ACC112 (cell line): ENCODE data around the gene MRPS25.

ENCODE experiments used
- H2AFZ ChIP-seq: fragments of 200-600 bp; sonication (generic); one replicate; pipeline ENCODE4 v1.6.0; 2017; ENCODE audit warnings: antibody characterized with exemption, low read length; ENCODE audit not compliant: unreplicated experiment
- H3K27ac ChIP-seq: fragments of 200-600 bp; sonication (generic); 2 replicates; pipeline ENCODE4 v1.5.1; 2014; ENCODE audit warnings: low read depth, mild to moderate bottlenecking, antibody characterized with exemption, low read length, moderate library complexity
- H3K27me3 ChIP-seq: fragments of 200-600 bp; sonication (generic); 2 replicates; pipeline ENCODE4 v1.6.1; 2014; ENCODE audit warnings: mild to moderate bottlenecking, antibody characterized with exemption, low read length, moderate library complexity, mixed read lengths; ENCODE audit not compliant: insufficient read depth
- H3K36me3 ChIP-seq: fragments of 200-600 bp; sonication (generic); 2 replicates; pipeline ENCODE4 v1.6.1; 2016; ENCODE audit warnings: mild to moderate bottlenecking, antibody characterized with exemption, low read length, moderate library complexity, mixed read lengths; ENCODE audit not compliant: insufficient read depth
- H3K4me1 ChIP-seq: fragments of 200-600 bp; sonication (generic); one replicate; pipeline ENCODE4 v1.6.1; 2016; ENCODE audit warnings: low read length, mixed read lengths; ENCODE audit not compliant: insufficient read depth, unreplicated experiment, control insufficient read depth
- H3K4me3 ChIP-seq: fragments of 200-600 bp; sonication (generic); 2 replicates; pipeline ENCODE4 v1.5.1; 2014; ENCODE audit warnings: mild to moderate bottlenecking, low read depth, low read length
- H3K79me2 ChIP-seq: fragments of 200-600 bp; sonication (generic); one replicate; pipeline ENCODE4 v1.6.0; 2016; ENCODE audit warnings: low read length; ENCODE audit not compliant: control insufficient read depth, unreplicated experiment, insufficient read depth

The MRPS25 gene

DNA sequence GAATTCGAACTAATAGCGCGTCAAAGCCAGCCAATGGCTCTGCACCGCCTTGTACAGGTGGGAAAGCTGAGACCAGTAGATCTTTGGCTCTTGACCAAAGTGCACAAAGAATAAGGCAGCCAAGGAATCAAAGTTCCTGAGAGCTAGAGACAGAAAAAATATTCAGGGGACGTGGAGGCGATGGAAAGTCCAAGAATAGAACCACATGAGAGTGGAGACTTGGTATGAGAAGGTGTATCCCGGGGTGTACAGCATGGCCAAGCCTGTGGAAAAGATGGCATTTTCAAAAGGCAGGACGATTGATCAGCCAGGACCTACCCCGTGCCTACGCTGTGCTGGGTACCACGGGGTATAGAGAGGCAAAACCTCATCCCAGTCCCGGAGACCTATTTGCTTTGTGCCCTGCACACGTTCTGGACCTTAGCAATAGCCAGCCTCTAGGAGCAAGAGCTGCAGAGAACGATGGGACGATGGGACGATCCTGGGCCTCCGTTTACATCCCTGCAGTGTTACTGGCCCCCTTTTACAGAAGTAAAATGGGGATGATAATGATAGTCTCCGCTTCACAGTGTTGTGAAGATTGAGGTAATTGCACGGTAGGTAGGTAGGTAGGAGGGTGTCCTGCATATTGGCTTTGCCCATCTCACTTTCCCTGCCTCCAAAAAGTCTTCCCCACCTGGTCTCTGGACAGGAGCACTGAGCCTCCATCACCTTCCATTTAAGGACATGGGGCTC is 34.4 kb upstream of the MRPS25 start:
- Histone ChIP-seq H3K27ac (peak overlapping the region; percentile 8; the same call in 1 of the 2 replicates), H3K4me1 (peaks cover 15% of the 10 kb centered on the region), H3K27me3 (no peaks in the 10 kb centered on the region), H3K36me3 (no peaks in the 10 kb centered on the region; the same call in 1 of the 2 replicates), H3K4me3 (peak overlapping the region; percentile 98), H2AFZ (peak overlapping the region; percentile 86), H3K79me2 (peaks cover 21% of the 10 kb centered on the region)

DNA sequence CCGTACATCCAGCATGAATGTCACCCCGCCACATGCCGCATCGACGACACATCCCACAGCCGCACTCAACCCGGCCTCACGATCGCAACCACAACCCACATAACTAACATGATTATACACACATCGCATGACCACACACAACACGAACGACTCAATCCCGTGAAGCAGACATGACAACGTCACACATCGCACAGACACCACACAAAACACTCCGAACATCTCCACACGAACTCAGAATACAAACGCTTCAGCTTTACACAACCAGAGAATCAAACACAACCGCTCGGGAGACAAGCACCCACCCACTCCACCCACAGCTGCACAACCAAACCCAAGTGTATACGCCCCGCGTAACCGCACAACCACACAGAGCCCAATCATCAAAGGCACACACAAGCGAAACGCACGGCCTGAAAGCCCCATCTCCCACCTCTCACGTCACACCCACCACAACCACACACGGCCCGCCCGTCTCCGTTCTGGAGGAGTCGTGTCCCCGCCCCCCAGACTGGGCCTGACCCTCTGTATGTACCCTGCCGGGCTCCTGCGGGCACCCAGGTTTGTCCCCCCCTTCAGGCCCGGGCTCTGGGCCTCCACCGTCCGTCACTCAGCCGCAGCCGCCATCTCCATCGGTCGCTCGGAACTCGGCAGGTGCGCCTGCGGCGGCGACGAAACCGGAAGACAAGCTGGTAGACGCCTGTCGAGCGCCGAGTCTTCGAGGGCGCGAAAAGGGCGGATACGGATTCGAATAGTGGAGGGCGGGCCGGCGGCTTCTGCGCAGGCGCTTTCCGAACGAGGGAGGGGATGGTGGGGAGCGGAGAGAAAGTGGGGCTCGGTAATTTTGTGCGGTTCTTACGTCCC is 33.6 kb upstream of the MRPS25 start, which contains the start of gene RBSN:
RBSN (minus strand) TSS at position 646 of the 861 bp plus-strand sequence. CDS start 3,028 bp downstream, outside the sequence.
- Histone ChIP-seq H3K79me2 (peaks cover 21% of the 10 kb centered on the region), H3K27me3 (no peaks in the 10 kb centered on the region), H3K27ac (peak within 1 kb of the TSS; percentile 33; the same call in 1 of the 2 replicates), H3K4me1 (peaks cover 15% of the 10 kb centered on the region), H2AFZ (peak within 1 kb of the TSS; percentile 94), H3K36me3 (no peaks in the 10 kb centered on the region; the same call in 1 of the 2 replicates), H3K4me3 (peak within 1 kb of the TSS; percentile 98)

DNA sequence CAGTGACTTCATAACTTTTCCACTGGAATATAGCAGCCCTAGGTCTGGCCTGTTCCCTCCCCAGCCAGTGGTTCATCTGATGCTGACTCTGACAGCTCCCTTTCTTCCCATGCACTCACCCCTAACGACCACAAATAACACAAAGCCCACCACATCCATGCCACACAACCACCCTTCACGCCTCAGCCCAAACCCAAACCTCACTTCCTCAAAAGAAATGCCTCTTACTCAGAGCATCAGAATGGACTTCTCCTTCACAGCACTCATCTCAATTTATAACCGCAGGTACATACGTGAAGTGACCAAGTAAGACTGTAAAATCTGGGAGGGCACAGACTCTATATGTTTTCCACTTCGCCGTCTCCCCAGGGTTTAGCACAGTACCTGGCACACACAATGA is 32.8 kb upstream of the MRPS25 start:
- H3K27me3 ChIP-seq = no peaks in the 10 kb centered on the region
- no peak overlapping the region for H2AFZ ChIP-seq
- peaks cover 21% of the 10 kb centered on the region for H3K79me2 ChIP-seq
- H3K4me1 ChIP-seq = peaks cover 15% of the 10 kb centered on the region
- H3K27ac ChIP-seq = no peak overlapping the region
- no peaks in the 10 kb centered on the region; the same call in 1 of the 2 replicates for H3K36me3 ChIP-seq
- peak overlapping the region; percentile 98 for H3K4me3 ChIP-seq

DNA sequence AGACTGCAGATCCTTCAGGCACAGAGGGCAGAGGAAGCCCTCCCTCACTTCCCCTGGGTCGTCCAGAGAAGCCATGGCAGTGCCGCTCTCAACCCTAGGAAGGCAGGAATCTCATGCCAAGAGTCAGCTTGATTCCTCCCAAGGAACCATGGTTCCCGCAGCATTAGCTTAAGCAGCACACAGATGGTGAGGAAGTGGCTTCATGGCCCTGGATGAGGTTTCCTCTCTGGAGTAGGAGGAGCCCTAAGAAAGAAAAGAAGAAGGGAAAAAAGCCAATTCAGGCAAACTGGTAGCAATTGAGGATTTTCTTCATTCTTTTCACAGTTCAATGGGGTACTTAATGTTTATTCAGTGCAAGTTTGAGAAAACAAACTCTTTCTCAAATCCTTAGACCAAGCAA is 30.9 kb upstream of the MRPS25 start:
- Histone ChIP-seq H3K79me2 (peaks cover 21% of the 10 kb centered on the region), H3K36me3 (no peaks in the 10 kb centered on the region; the same call in 1 of the 2 replicates), H3K4me3 (no peak overlapping the region), H2AFZ (no peak overlapping the region), H3K27ac (no peak overlapping the region), H3K4me1 (peaks cover 15% of the 10 kb centered on the region), H3K27me3 (no peaks in the 10 kb centered on the region)

DNA sequence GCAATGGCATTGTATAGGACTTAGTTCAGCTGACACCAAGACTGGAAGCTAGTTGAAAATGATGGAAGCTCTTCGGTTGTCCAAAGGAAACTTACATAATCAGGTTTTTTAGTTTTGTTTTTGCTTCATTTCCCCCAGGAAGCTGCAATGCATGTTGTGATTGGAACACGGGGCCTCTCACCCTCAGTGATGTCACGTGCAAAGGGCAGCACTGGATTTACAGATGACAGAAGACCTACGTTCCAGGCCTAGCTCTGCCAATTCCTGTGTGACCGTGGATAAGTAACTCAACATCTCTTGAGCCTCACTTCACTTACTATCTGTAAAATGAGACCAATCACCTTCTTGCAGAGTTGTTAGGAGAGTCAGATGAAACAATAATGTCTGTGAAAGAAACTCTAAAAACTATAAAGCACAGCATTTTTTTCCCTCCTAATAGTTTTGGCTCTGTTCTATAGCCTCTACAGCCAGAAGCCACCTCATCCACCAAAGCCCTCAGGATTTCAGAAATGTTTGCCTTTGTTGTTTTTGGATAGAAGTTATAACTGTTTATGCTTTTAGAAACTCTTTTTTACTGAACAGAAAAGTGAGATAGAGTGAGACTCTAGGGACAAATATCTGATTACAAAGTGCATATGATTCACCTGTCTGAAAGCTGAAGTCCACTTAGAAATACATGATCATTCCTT is 29.2 kb upstream of the MRPS25 start:
- H3K27ac ChIP-seq = peak overlapping the region; percentile 31
- H3K36me3 ChIP-seq = peaks cover 5% of the 10 kb centered on the region; the same call in 1 of the 2 replicates
- peaks cover 21% of the 10 kb centered on the region for H3K79me2 ChIP-seq
- no peaks in the 10 kb centered on the region for H3K27me3 ChIP-seq
- H3K4me1 ChIP-seq = peaks cover 7% of the 10 kb centered on the region
- H2AFZ ChIP-seq = no peak overlapping the region
- H3K4me3 ChIP-seq = no peak overlapping the region

DNA sequence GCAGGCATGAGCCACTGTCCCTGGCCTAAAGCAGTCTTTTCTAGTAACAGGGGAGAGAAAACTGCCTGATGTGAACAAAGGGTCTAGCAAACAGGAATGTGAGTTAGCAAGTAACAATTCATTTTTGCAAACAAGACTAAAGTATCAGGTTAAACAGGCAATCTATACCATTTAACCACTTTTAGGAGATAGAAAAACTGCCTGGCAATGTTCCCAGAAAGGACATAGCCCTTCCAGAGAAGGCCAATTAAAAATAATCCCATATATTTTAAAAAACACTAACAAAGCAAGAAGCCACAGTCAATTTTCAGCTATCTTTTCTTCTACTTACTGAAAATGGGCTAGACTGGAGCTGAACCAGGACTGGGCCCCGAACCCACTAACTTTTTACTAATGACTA is 27.6 kb upstream of the MRPS25 start:
- no peak overlapping the region for H2AFZ ChIP-seq
- no peak overlapping the region for H3K4me3 ChIP-seq
- no peaks in the 10 kb centered on the region for H3K27me3 ChIP-seq
- H3K27ac ChIP-seq = no peak overlapping the region
- H3K36me3 ChIP-seq = peaks cover 5% of the 10 kb centered on the region; the same call in 1 of the 2 replicates
- peaks cover 10% of the 10 kb centered on the region for H3K79me2 ChIP-seq
- H3K4me1 ChIP-seq = peaks cover 2% of the 10 kb centered on the region

DNA sequence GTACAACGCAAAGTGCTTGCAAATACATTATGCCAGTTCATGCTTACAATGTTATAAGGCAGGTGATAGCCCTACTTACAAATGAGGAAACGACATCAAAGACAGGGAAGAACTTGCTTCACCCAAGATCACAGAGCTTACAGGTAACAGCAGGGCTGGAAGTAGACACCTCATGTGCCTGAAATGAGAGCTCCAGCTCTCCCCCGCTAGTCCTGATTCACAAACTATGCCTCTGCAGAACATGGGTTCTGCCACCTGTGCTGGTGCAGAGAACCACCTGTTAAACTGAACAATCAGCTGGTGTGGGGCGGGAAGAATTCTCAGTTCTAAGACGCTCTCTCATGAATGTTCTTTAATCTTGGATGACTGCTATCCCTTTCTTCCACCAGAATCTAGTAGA is 26.5 kb upstream of the MRPS25 start:
- Histone ChIP-seq H3K27me3 (no peaks in the 10 kb centered on the region), H3K27ac (no peak overlapping the region), H2AFZ (no peak overlapping the region), H3K36me3 (peaks cover 5% of the 10 kb centered on the region; the same call in 1 of the 2 replicates), H3K79me2 (peaks cover under 1% of the 10 kb centered on the region), H3K4me3 (no peak overlapping the region), H3K4me1 (no peaks in the 10 kb centered on the region)

DNA sequence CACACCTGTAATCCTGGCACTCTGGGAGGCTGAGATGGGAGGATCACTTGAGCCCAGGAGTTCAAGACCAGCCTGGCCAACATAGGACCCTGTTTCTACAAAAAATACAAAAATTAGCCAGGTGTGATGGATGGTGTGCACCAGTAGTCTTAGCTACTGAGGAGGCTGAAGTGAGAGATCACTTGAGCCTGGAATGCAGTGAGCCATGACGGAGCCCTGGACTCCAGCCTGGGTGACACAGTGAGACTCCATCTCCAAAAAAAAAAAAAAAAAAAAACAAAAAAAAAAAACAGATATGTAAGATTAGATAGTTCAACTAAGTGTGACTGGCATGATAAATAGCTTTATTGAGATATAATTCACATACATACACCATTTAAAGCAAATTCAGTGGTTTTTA is 24.1 kb upstream of the MRPS25 start:
- H3K27me3 ChIP-seq = no peaks in the 10 kb centered on the region
- no peak overlapping the region for H2AFZ ChIP-seq
- H3K79me2 ChIP-seq = no peaks in the 10 kb centered on the region
- no peak overlapping the region for H3K27ac ChIP-seq
- no peak overlapping the region for H3K4me3 ChIP-seq
- H3K36me3 ChIP-seq = peaks cover 14% of the 10 kb centered on the region; the same call in 1 of the 2 replicates
- H3K4me1 ChIP-seq = no peaks in the 10 kb centered on the region

DNA sequence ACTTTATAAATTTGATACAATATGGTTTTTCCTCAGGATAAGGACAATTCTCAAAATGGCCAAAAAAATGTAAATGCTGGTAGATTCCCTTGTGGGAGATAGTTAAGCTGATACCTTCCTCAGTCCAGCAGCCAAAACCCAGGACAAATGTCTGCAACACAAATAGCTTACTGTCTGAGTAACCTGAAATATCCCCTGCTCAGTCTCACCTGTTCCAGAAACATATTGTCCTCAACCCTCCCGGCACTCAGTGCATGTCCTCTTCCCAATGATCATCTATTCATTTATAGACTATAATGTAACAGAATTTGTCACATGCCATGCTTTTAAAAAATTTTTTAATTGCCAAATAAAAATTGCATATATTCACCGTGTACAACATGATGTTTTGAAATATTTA is 21.6 kb upstream of the MRPS25 start:
- Histone ChIP-seq H3K4me3 (no peak overlapping the region), H3K27me3 (no peaks in the 10 kb centered on the region), H3K4me1 (peaks cover 7% of the 10 kb centered on the region), H3K27ac (no peak overlapping the region), H3K36me3 (peaks cover 23% of the 10 kb centered on the region; the same call in 1 of the 2 replicates), H2AFZ (no peak overlapping the region), H3K79me2 (no peaks in the 10 kb centered on the region)

DNA sequence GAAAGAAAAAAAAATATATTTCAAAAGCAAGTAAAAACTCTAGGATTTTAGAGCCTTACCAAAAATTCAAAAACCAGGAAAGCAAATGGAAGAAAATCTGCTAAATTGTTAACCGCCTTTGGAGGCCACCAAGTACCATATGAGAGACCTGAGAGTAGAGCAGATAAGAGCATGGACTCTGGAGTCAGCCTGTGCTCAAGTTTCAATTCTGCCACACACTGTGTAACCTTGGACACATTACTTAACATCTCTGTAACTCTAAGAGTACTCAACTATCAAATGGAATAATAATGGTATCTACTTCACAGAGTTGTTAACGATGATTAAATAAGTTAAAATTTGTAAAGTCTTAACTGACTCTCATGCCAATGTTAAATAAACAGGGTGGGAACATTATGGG is 21.1 kb upstream of the MRPS25 start:
- Histone ChIP-seq H3K36me3 (peaks cover 23% of the 10 kb centered on the region; the same call in 1 of the 2 replicates), H3K4me1 (peaks cover 7% of the 10 kb centered on the region), H2AFZ (no peak overlapping the region), H3K27me3 (no peaks in the 10 kb centered on the region), H3K27ac (no peak overlapping the region), H3K4me3 (no peak overlapping the region), H3K79me2 (no peaks in the 10 kb centered on the region)
